GM21423 (cell line): ENCODE measurements around the gene MYT1.
"Not testable (repeated sequence)": the region's sequence is repeated elsewhere in the genome, so short reads cannot be mapped to it uniquely, and the experiment has no call there.

Experiments used
- ATAC-seq: cut with Tn5 transposase; IDR thresholded peaks from one replicate; pipeline ENCODE4 v1.9.1; 2021; ENCODE audit warnings: mild to moderate bottlenecking, moderate library complexity; ENCODE audit not compliant: unreplicated experiment

The MYT1 gene

GRCh38 chr20:64166721-64167615 lies 2.7 kb downstream of the MYT1 start:
- ATAC-seq: no peak

GRCh38 chr20:64167676-64168075 lies 3.4 kb downstream of the MYT1 start:
- ATAC-seq: no peak

GRCh38 chr20:64168381-64169090 lies 4.3 kb downstream of the MYT1 start:
- ATAC-seq: no peak

- ATAC-seq: no peak
Measured at GRCh38 chr20:64169091-64169560, 4.9 kb downstream of the MYT1 start.

- ATAC-seq: no peak
Measured at GRCh38 chr20:64171211-64171610, 7.0 kb downstream of the MYT1 start.

- ATAC-seq: no peak
Measured at GRCh38 chr20:64173116-64173515, 8.9 kb downstream of the MYT1 start.

GRCh38 chr20:64176551-64176950 lies 12.3 kb downstream of the MYT1 start:
- no peak for ATAC-seq

- no peak for ATAC-seq
Measured at GRCh38 chr20:64176971-64177370, 12.7 kb downstream of the MYT1 start.

- ATAC-seq: no peak
Measured at GRCh38 chr20:64177384-64177783, 13.1 kb downstream of the MYT1 start.

- no peak for ATAC-seq
Measured at GRCh38 chr20:64177787-64178186, 13.5 kb downstream of the MYT1 start.

GRCh38 chr20:64178925-64179324 lies 14.7 kb downstream of the MYT1 start:
- ATAC-seq: not testable (repeated sequence)

GRCh38 chr20:64179805-64180204 lies 15.6 kb downstream of the MYT1 start:
- no peak for ATAC-seq

GRCh38 chr20:64180673-64181072 lies 16.4 kb downstream of the MYT1 start:
- ATAC-seq: no peak

- ATAC-seq: no peak
Measured at GRCh38 chr20:64181391-64181790, 17.1 kb downstream of the MYT1 start.

- ATAC-seq: no peak
Measured at GRCh38 chr20:64182146-64182865, 18.1 kb downstream of the MYT1 start.

- ATAC-seq: no peak
Measured at GRCh38 chr20:64183313-64183712, 19.1 kb downstream of the MYT1 start.

- no peak for ATAC-seq
Measured at GRCh38 chr20:64184795-64185194, 20.5 kb downstream of the MYT1 start.

- no peak for ATAC-seq
Measured at GRCh38 chr20:64185276-64185900, 21.1 kb downstream of the MYT1 start.

GRCh38 chr20:64186071-64186598 lies 21.9 kb downstream of the MYT1 start:
- ATAC-seq: no peak

GRCh38 chr20:64187213-64187612 lies 23.0 kb downstream of the MYT1 start:
- ATAC-seq: not testable (repeated sequence)

- no peak for ATAC-seq
Measured at GRCh38 chr20:64188091-64188490, 23.8 kb downstream of the MYT1 start.
